GM10266 (cell line): ENCODE data around the gene DYNLT1.

ENCODE experiments used
- DNase-seq: peaks from one replicate; pipeline ENCODE4 v3.0.0; 2012; ENCODE audit errors: extremely low spot score
- TF ChIP-seq, protein P1 (sequence below): IDR thresholded peaks from 2 replicates; pipeline ENCODE4 v1.5.1; 2012; ENCODE audit warnings: mild to moderate bottlenecking, low read depth; ENCODE audit not compliant: control insufficient read depth, insufficient read depth; ENCODE audit errors: missing control alignments

The DYNLT1 gene

DNA sequence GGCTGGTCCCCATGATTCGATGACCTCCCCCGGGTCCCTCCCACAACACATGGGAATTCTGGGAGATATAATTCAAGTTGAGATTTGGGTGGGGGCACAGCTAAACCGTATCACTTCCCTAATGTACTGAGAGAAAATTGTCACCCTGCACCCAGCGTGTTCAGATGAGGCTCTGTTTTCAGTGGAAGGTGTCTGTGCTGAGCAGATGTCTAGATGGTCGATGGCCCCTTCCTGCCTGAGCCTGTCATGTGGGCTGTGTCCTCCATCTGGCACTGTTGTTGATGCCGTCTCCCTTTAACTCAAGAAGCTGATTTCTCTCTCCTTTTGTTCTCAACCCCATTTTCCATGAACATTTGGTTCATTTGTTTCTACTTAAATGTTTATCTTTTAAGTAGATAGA, 47.7 kb downstream of the DYNLT1 start:
- no peak for DNase-seq

GRCh38 chr6:158595223-158595622, 49.3 kb downstream of the DYNLT1 start:
- DNase-seq, result no peak
- TF ChIP-seq, protein P1, sequence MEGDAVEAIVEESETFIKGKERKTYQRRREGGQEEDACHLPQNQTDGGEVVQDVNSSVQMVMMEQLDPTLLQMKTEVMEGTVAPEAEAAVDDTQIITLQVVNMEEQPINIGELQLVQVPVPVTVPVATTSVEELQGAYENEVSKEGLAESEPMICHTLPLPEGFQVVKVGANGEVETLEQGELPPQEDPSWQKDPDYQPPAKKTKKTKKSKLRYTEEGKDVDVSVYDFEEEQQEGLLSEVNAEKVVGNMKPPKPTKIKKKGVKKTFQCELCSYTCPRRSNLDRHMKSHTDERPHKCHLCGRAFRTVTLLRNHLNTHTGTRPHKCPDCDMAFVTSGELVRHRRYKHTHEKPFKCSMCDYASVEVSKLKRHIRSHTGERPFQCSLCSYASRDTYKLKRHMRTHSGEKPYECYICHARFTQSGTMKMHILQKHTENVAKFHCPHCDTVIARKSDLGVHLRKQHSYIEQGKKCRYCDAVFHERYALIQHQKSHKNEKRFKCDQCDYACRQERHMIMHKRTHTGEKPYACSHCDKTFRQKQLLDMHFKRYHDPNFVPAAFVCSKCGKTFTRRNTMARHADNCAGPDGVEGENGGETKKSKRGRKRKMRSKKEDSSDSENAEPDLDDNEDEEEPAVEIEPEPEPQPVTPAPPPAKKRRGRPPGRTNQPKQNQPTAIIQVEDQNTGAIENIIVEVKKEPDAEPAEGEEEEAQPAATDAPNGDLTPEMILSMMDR, result no peak

More for the DNA sequence above, 47.7 kb downstream of the DYNLT1 start:
- TF ChIP-seq, protein P1, result no peak

DNA sequence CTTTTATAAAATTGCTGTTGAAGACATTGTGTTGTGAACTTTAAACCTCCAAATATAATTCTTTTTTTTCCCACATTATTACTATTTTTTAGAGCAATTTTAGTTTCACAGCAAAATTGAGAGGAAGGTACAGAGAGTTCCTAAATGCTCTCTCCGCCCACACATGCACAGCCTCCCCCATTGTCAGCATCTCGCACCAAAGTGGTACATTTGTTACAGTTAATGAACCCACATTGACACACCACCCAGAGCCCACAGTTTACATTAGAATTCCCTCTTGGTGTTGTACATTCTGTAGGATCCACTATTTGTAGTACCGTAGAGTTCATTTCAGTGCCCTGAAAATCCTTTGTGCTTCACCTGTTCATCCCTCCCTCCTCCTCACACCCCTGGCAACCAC, 50.9 kb downstream of the DYNLT1 start:
- no peak for DNase-seq
- TF ChIP-seq, protein P1, result no peak

DNA sequence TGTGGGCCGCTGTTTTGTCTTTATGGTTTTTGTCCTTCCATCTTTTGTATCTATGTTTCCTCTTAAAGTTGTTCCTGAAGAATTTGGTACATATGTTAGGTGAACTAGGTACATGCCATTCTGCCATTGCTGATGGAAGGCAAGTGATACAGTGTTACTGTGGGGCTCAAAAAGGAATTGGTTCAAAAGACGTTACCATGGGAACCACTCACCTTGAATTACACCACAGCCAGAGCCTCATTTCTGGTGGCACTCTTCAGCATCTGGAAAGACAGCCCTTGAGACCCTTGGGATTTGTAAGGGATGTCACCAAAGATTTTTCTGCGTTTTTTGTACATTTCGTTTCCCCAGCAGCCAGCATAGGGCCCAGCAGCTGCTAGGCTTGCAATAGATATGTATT, 52.7 kb downstream of the DYNLT1 start:
- TF ChIP-seq, protein P1, result no peak
- no peak for DNase-seq

DNA sequence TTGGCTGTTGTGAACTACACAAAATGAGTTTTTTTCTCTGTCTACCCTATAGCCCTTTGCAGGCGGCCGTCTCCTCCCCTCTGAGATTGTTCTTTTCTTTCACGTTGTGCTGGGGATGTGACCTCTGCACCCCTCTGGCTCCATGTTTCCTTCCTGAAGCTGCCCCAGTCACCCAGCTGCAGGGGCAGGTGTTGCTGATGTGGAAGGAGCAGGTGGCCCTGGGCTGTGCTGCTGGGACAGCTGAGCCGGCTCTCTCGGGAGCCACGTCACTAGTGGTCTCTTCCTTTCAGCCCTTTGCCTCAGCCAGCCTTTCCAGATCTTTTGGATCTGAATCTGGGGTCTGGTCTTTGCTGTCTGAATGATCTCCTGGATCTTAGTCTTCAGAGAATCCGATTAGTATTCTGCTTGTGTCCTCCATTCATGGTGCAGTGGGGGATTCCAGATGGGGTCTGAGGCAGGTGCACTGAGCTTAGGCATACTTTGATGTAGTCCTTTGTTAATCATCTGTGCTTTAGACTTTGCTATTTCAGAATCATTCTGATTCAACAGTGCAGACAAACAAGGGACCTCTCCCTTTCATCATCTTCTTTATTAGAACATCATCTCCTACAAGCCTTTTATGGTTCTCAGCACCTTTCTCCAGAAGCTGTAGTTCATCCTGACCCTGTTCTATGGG, 53.3 kb downstream of the DYNLT1 start:
- TF ChIP-seq, protein P1, result no peak
- no peak for DNase-seq

GRCh38 chr6:158589366-158589765, 55.2 kb downstream of the DYNLT1 start:
- TF ChIP-seq, protein P1, result no peak
- no peak for DNase-seq

GRCh38 chr6:158586652-158587051, 57.9 kb downstream of the DYNLT1 start:
- no peak for DNase-seq
- TF ChIP-seq, protein P1, result no peak
